Right atrium auricular region (tissue), 2 donors: ENCODE results near the gene PTPRN2. TPM values are rescaled to one million over a fixed set of nuclear protein-coding genes. Genes with fewer than 3 reads are reported as not detected.

Experiments
- DNase-seq: peaks from one replicate; pipeline ENCODE4 v3.0.0-alpha.2; 2019; ENCODE audit warnings: low spot score
- H3K27ac ChIP-seq, 2 donors: fragments of 200-600 bp; sonication (generic); 1 replicate in 1 of 2; 2 replicates in 1 of 2; pipeline ENCODE4 v1.5.1; 2016 to 2019
- H3K27me3 ChIP-seq, 2 donors: fragments of 200-600 bp; sonication (generic); one replicate each; pipeline versions ENCODE4 v1.5.1 to v1.6.0; 2017 to 2019
- H3K36me3 ChIP-seq: fragments of 200-600 bp; sonication (generic); one replicate; pipeline ENCODE4 v1.5.1; 2016
- H3K4me1 ChIP-seq, 2 donors: fragments of 200-600 bp; sonication (generic); one replicate each; pipeline versions ENCODE4 v1.5.1 to v1.6.0; 2017 to 2019
- H3K4me3 ChIP-seq, 2 donors: fragments of 200-600 bp; sonication (generic); 1 replicate in 1 of 2; 2 replicates in 1 of 2; pipeline ENCODE4 v1.5.1; 2017 to 2019; ENCODE audit warnings: mild to moderate bottlenecking in 1 of 2, moderate library complexity in 1 of 2
- H3K9me3 ChIP-seq, 2 donors: fragments of 200-600 bp; sonication (generic); one replicate each; pipeline ENCODE4 v1.5.1; 2019
- CTCF ChIP-seq, 2 donors: fragments of 200-600 bp; sonication (generic); IDR thresholded peaks; one replicate each; pipeline ENCODE4 v1.5.1; 2019; ENCODE audit warnings: antibody characterized with exemption in 2 of 2
- total RNA-seq, 2 donors: library from RNA; depleted of rRNA; stranded (reverse); fragments of >200 nt; gene quantifications; one replicate each; pipeline ENCODE4 v1.1.0, GENCODE V29; 2016

The PTPRN2 gene
- total RNA-seq, 2 donors from 2014 or later, result 2.6 to 2.7 TPM

GRCh38 chr7:158020706-158021095 lies 566.9 kb downstream of the PTPRN2 start:
- DNase-seq, result no peak
- no peak overlapping the region for H3K4me3 ChIP-seq
- H3K27ac ChIP-seq, result no peak overlapping the region
- H3K36me3 ChIP-seq, result no peaks in the 10 kb centered on the region
- TF ChIP-seq CTCF (IDR thresholded peaks at IDR 0.05), result no peak
- H3K4me1 ChIP-seq, result peaks cover 0 to 12% of the 10 kb centered on the region in 2 donors
- no peaks in the 10 kb centered on the region for H3K9me3 ChIP-seq
- H3K27me3 ChIP-seq, result no peaks in the 10 kb centered on the region

GRCh38 chr7:158019726-158020705 lies 567.6 kb downstream of the PTPRN2 start:
- H3K36me3 ChIP-seq, result no peaks in the 10 kb centered on the region

GRCh38 chr7:158018971-158019645 lies 568.5 kb downstream of the PTPRN2 start:
- no peaks in the 10 kb centered on the region for H3K27me3 ChIP-seq
- H3K4me1 ChIP-seq, result peaks cover 0 to 12% of the 10 kb centered on the region in 2 donors
- peak; percentile 53 for DNase-seq
- H3K4me3 ChIP-seq, result no peak overlapping the region
- H3K27ac ChIP-seq, result no peak overlapping the region
- H3K36me3 ChIP-seq, result no peaks in the 10 kb centered on the region
- TF ChIP-seq CTCF (IDR thresholded peaks at IDR 0.05), result no peak
- no peaks in the 10 kb centered on the region for H3K9me3 ChIP-seq

More at GRCh38 chr7:158019726-158020705, 567.6 kb downstream of the PTPRN2 start:
- Histone ChIP-seq H3K27ac (no peak overlapping the region), H3K4me3 (no peak overlapping the region), H3K9me3 (no peaks in the 10 kb centered on the region), H3K4me1 (peaks cover 0 to 12% of the 10 kb centered on the region in 2 donors), H3K27me3 (no peaks in the 10 kb centered on the region)
- peak; percentile 50 for DNase-seq
- no peak for TF ChIP-seq CTCF (IDR thresholded peaks at IDR 0.05)

- no peaks in the 10 kb centered on the region for H3K9me3 ChIP-seq
- peak; percentile 32 for DNase-seq
- H3K27ac ChIP-seq, result no peak overlapping the region
- no peak overlapping the region for H3K4me3 ChIP-seq
- no peaks in the 10 kb centered on the region for H3K27me3 ChIP-seq
- H3K36me3 ChIP-seq, result no peaks in the 10 kb centered on the region
- TF ChIP-seq CTCF (IDR thresholded peaks at IDR 0.05), result no peak
- peaks cover 0 to 12% of the 10 kb centered on the region in 2 donors for H3K4me1 ChIP-seq
Measured at GRCh38 chr7:158018098-158018762, 569.4 kb downstream of the PTPRN2 start.

GRCh38 chr7:158017111-158018097 lies 570.2 kb downstream of the PTPRN2 start:
- peak; percentile 36 for DNase-seq
- Histone ChIP-seq H3K9me3 (no peaks in the 10 kb centered on the region), H3K27ac (no peak overlapping the region), H3K36me3 (no peaks in the 10 kb centered on the region), H3K4me1 (peaks cover 0 to 12% of the 10 kb centered on the region in 2 donors), H3K27me3 (no peaks in the 10 kb centered on the region), H3K4me3 (no peak overlapping the region)
- no peak for TF ChIP-seq CTCF (IDR thresholded peaks at IDR 0.05)
